K562 (cell line): ENCODE measurements around the gene STEEP1. TPM values are rescaled to one million over a fixed set of nuclear protein-coding genes. Genes with fewer than 3 reads are reported as not detected.
A peak's percentile ranks its signal among the peaks of the same experiment; 100 is the strongest.

Source experiments
- ATF3 ChIP-seq, 2 experiments: fragments of 450-650 bp in 1 of 2; sonication (generic) in 1 of 2; formaldehyde crosslinking in 1 of 2; IDR thresholded peaks in 1 of 2; conservative IDR thresholded peaks in 1 of 2; 2 replicates each; pipeline versions ENCODE4 v1.6.1 to v1.8.1; 2016 to 2023; ENCODE audit warnings: mild to moderate bottlenecking in 2 of 2, moderate library complexity in 2 of 2, inconsistent platforms in 1 of 2, missing genetic modification reagents in 1 of 2
- CHAMP1 ChIP-seq: fragments of 450-650 bp; IDR thresholded peaks from 2 replicates; pipeline ENCODE4 v1.6.1; 2016; ENCODE audit warnings: mild to moderate bottlenecking
- E4F1 ChIP-seq: fragments of 250-450 bp; sonication (Bioruptor Pico); IDR thresholded peaks from 2 replicates; pipeline ENCODE4 v1.5.0; 2021; ENCODE audit warnings: mild to moderate bottlenecking, borderline replicate concordance
- GABPB1 ChIP-seq: sonication (generic); formaldehyde crosslinking; IDR thresholded peaks from 2 replicates; pipeline ENCODE4 v1.8.0; 2022; ENCODE audit warnings: mild to moderate bottlenecking, missing genetic modification reagents
- HNRNPLL ChIP-seq: fragments of 200-400 bp; formaldehyde crosslinking; IDR thresholded peaks from 2 replicates; pipeline ENCODE4 v1.6.1; 2017; ENCODE audit warnings: low read length, low read depth, mild to moderate bottlenecking; ENCODE audit not compliant: poor library complexity, severe bottlenecking
- L3MBTL2 ChIP-seq: fragments of 450-650 bp; IDR thresholded peaks from 2 replicates; pipeline ENCODE4 v1.6.1; 2016; ENCODE audit warnings: mild to moderate bottlenecking, moderate library complexity
- MITF ChIP-seq: IDR thresholded peaks from 2 replicates; pipeline ENCODE4 v1.6.1; 2014; ENCODE audit warnings: antibody characterized with exemption
- NONO ChIP-seq, 2 experiments: fragments of 200-400 bp in 1 of 2; fragments of 450-650 bp in 1 of 2; formaldehyde crosslinking in 1 of 2; IDR thresholded peaks; 2 replicates each; pipeline ENCODE4 v1.6.1; 2017; ENCODE audit warnings: low read depth in 2 of 2, mild to moderate bottlenecking in 2 of 2, moderate library complexity in 2 of 2, low read length in 1 of 2
- OTX1 ChIP-seq: fragments of 450-650 bp; formaldehyde crosslinking; IDR thresholded peaks from 2 replicates; pipeline ENCODE4 v1.4.0; 2022; ENCODE audit warnings: mild to moderate bottlenecking
- POLR2A ChIP-seq: fragments of 450-650 bp; conservative IDR thresholded peaks from 2 replicates; pipeline ENCODE4 v1.6.1; 2016
- POLR2AphosphoS5 ChIP-seq: IDR thresholded peaks from 2 replicates; pipeline ENCODE4 v1.6.1; 2011; ENCODE audit warnings: mild to moderate bottlenecking, low read depth, low read length, moderate library complexity; ENCODE audit not compliant: control insufficient read depth, insufficient read depth
- PREB ChIP-seq: sonication (generic); formaldehyde crosslinking; IDR thresholded peaks from 2 replicates; pipeline ENCODE4 v1.8.1; 2023; ENCODE audit warnings: mild to moderate bottlenecking, missing genetic modification reagents
- SOX6 ChIP-seq: fragments of 450-650 bp; IDR thresholded peaks from 2 replicates; pipeline ENCODE4 v1.6.1; 2014; ENCODE audit warnings: mild to moderate bottlenecking
- SREBF2 ChIP-seq: sonication (generic); formaldehyde crosslinking; IDR thresholded peaks from 2 replicates; pipeline ENCODE4 v1.4.0; 2020; ENCODE audit warnings: mild to moderate bottlenecking, missing genetic modification reagents
- TOE1 ChIP-seq, 2 experiments: fragments of 450-650 bp in 1 of 2; sonication (generic) in 1 of 2; formaldehyde crosslinking in 1 of 2; IDR thresholded peaks; 2 replicates each; pipeline versions ENCODE4 v1.7.1 to v1.8.0; 2016 to 2022; ENCODE audit warnings: borderline replicate concordance in 2 of 2, mild to moderate bottlenecking in 2 of 2, antibody characterized with exemption in 1 of 2, inconsistent platforms in 1 of 2, low read depth in 1 of 2, missing genetic modification reagents in 1 of 2, moderate library complexity in 1 of 2
- ZNF316 ChIP-seq: fragments of 450-650 bp; IDR thresholded peaks from 2 replicates; pipeline ENCODE4 v1.6.1; 2016
- polyA plus RNA-seq, 8 experiments: library from polyadenylated mRNA; depleted of rRNA in 4 of 8; stranded (reverse) in 5 of 8; unstranded in 3 of 8; fragments of >200 nt; fragmentation: Nextera tagmentation in 2 of 8; fragmentation: Illumina TruSeq in 1 of 8; extraction: Ambion mirVana in 2 of 8; extraction: Trizol in 1 of 8; gene quantifications; 2 replicates each; pipeline versions ENCODE4 v1.2.1 to v1.2.3, GENCODE V29; 2011 to 2014; ENCODE audit warnings: inconsistent platforms in 1 of 8, missing spikeins in 1 of 8
- total RNA-seq, 7 experiments: library from RNA; depleted of rRNA in 6 of 7; stranded (reverse); fragments of >200 nt in 6 of 7; fragmentation: Illumina TruSeq in 2 of 7; extraction: Trizol in 2 of 7; gene quantifications; 2 replicates each; pipeline versions ENCODE4 v1.2.1 to v1.2.3, GENCODE V29; 2011 to 2021; ENCODE audit warnings: low replicate concordance in 1 of 7

The STEEP1 gene
- total and polyA plus RNA-seq, 9 of the 15 experiments (the other 6 are each of a cell fraction or from before 2014, with no cell fraction given), result 15.0 to 73.7 (median 40.3) TPM

GRCh38 chrX:119574394-119575266 lies 9.4 kb upstream of the STEEP1 start, which contains the start of gene UBE2A (continued):
- no peak for TF ChIP-seq E4F1 (CRISPR knock-in tag)
- peak; percentile 30; the same call in 1 of the 2 replicates for TF ChIP-seq SOX6
- peak; percentile 84 for TF ChIP-seq ZNF316
- TF ChIP-seq POLR2A, result peak; percentile 97
- peak; percentile 31 for TF ChIP-seq L3MBTL2
- TF ChIP-seq MITF, result 0 out of 2 replicates have a peak, but pooled peaks have one; percentile 23
- TF ChIP-seq SREBF2 (CRISPR knock-in tag), result no peak
- peak; percentile 82; the same call in 1 of the 2 replicates for TF ChIP-seq POLR2AphosphoS5
- TF ChIP-seq HNRNPLL, result peak; percentile 88
- 0 out of 2 replicates have a peak, but pooled peaks have one; percentile 12 for TF ChIP-seq OTX1 (CRISPR knock-in tag)
- TF ChIP-seq NONO (IDR thresholded peaks at IDR 0.05; ENCODE audit: low read depth in 2 of 2, low read length in 1 of 2), result peak; percentile 25 to 97; a peak in 3 of 4 replicates
- peak; percentile 70; the same call in 1 of the 2 replicates for TF ChIP-seq GABPB1
- peak; percentile 70; the same call in 1 of the 2 replicates for TF ChIP-seq TOE1 (IDR thresholded peaks at IDR 0.05; ENCODE audit: borderline replicate concordance)
- no peak for TF ChIP-seq TOE1 (CRISPR knock-in tag; IDR thresholded peaks at IDR 0.05; ENCODE audit: borderline replicate concordance, low read depth)
- peak; percentile 57 for TF ChIP-seq ATF3 (IDR thresholded peaks at IDR 0.05)
- peak; percentile 81 for TF ChIP-seq ATF3 (CRISPR knock-in tag; conservative IDR thresholded peaks at IDR 0.05)
- 0 out of 2 replicates have a peak, but pooled peaks have one; percentile 12 for TF ChIP-seq PREB
- TF ChIP-seq CHAMP1, result 0 out of 2 replicates have a peak, but pooled peaks have one; percentile 24
